Measurements from ENCODE around the gene LSG1. TPM values are rescaled to one million over a fixed set of nuclear protein-coding genes. Genes with fewer than 3 reads are reported as not detected.

LSG1 gene
- total and polyA plus RNA-seq, 2 of the 13 experiments (the other 11 are each of a cell fraction or from before 2014, with no cell fraction given) = 21.4 to 32.1 TPM

DNA sequence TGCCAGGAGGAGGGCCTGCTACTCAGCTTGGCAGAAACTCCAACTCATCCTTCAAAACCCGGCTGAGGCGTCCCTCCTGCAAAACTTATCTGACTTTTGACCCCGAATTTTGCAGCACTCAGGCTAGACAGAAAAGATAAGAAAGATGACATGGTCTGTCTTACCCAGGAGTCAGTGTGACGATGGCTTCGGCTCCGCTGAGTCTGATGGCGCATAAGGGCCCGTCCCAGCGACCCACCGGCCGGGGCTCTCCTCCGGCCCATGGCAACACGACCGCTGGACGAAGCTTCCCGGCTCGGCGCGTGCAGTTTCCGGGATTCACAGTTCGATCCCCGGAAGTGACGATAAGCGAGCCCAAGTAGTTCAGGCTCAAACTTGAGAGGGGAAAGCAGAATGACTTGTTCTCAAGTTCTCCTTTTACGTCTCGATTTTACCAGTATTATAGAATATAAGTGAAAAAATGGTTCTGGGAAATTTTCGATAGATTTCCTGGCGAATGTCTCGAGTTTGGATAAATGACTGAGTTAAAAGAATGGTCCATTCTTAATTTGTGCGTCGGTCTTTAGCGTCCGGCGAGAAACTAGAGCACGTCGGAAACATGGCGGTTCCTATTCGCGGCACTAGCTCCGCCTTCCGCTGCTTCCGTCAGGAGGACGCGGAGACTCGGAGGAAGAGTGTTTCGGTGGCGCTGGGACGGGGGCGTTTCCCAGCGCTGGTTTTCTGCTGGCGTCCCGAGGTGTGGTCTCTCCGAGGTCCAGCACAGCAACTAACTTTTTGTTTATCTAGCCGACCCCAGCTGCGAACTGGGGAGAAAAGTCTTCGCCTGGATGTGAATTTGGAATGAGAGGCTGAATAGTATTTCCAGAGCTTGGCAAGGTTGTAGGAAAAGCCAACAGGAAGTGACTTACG, at the start of gene LSG1 (continued):
- TF ChIP-seq ZNF781 (CRISPR knock-in tag; IDR thresholded peaks at IDR 0.05; ENCODE audit: borderline replicate concordance, not compliant biosample characterization) (no peak), HDAC1 (CRISPR knock-in tag; IDR thresholded peaks at IDR 0.05) (peak; percentile 95), DNMT3B (CRISPR knock-in tag; conservative IDR thresholded peaks at IDR 0.05) (0 out of 2 replicates have a peak, but pooled peaks have one; percentile 37), MTF1 (CRISPR knock-in tag; IDR thresholded peaks at IDR 0.05) (no peak), SKI (IDR thresholded peaks at IDR 0.05; ENCODE audit: partially characterized antibody) (no peak), NR2F6 (IDR thresholded peaks at IDR 0.05) (peak; percentile 46), NR2F6 (CRISPR knock-in tag; IDR thresholded peaks at IDR 0.05) (no peak), PHF8 (CRISPR knock-in tag; IDR thresholded peaks at IDR 0.05) (peak; percentile 80), GABPA (IDR thresholded peaks at IDR 0.05; ENCODE audit: low read depth, low read length) (peak; percentile 73), GABPA (CRISPR knock-in tag; IDR thresholded peaks at IDR 0.05; ENCODE audit: low read depth) (peak; percentile 95), ZEB1 (IDR thresholded peaks at IDR 0.05; ENCODE audit: insufficient replicate concordance, low read depth) (peak; percentile 18), GTF2F1 (IDR thresholded peaks at IDR 0.05; ENCODE audit: low read length) (no peak), ELF3 (CRISPR knock-in tag; IDR thresholded peaks at IDR 0.05) (peak; percentile 94), ADNP (CRISPR knock-in tag; IDR thresholded peaks at IDR 0.05) (no peak), FOSL1 (CRISPR knock-in tag; IDR thresholded peaks at IDR 0.05; ENCODE audit: borderline replicate concordance) (no peak), ZNF367 (CRISPR knock-in tag; IDR thresholded peaks at IDR 0.05; ENCODE audit: borderline replicate concordance) (no peak), ELF4 (CRISPR knock-in tag; IDR thresholded peaks at IDR 0.05; ENCODE audit: borderline replicate concordance) (peak; percentile 97)
- TF ChIP-seq, protein P1, sequence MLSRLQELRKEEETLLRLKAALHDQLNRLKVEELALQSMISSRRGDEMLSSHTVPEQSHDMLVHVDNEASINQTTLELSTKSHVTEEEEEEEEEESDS (CRISPR knock-in tag; IDR thresholded peaks at IDR 0.05; ENCODE audit: borderline replicate concordance) = no peak
- TF ChIP-seq, protein P2, sequence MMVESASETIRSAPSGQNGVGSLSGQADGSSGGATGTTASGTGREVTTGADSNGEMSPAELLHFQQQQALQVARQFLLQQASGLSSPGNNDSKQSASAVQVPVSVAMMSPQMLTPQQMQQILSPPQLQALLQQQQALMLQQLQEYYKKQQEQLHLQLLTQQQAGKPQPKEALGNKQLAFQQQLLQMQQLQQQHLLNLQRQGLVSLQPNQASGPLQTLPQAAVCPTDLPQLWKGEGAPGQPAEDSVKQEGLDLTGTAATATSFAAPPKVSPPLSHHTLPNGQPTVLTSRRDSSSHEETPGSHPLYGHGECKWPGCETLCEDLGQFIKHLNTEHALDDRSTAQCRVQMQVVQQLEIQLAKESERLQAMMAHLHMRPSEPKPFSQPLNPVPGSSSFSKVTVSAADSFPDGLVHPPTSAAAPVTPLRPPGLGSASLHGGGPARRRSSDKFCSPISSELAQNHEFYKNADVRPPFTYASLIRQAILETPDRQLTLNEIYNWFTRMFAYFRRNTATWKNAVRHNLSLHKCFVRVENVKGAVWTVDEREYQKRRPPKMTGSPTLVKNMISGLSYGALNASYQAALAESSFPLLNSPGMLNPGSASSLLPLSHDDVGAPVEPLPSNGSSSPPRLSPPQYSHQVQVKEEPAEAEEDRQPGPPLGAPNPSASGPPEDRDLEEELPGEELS (CRISPR knock-in tag; IDR thresholded peaks at IDR 0.05) = no peak
- TF ChIP-seq, protein P3, sequence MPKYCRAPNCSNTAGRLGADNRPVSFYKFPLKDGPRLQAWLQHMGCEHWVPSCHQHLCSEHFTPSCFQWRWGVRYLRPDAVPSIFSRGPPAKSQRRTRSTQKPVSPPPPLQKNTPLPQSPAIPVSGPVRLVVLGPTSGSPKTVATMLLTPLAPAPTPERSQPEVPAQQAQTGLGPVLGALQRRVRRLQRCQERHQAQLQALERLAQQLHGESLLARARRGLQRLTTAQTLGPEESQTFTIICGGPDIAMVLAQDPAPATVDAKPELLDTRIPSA (CRISPR knock-in tag; IDR thresholded peaks at IDR 0.05; ENCODE audit: borderline replicate concordance) = no peak; the same call in 1 of the 2 replicates
- TF ChIP-seq, protein P4, sequence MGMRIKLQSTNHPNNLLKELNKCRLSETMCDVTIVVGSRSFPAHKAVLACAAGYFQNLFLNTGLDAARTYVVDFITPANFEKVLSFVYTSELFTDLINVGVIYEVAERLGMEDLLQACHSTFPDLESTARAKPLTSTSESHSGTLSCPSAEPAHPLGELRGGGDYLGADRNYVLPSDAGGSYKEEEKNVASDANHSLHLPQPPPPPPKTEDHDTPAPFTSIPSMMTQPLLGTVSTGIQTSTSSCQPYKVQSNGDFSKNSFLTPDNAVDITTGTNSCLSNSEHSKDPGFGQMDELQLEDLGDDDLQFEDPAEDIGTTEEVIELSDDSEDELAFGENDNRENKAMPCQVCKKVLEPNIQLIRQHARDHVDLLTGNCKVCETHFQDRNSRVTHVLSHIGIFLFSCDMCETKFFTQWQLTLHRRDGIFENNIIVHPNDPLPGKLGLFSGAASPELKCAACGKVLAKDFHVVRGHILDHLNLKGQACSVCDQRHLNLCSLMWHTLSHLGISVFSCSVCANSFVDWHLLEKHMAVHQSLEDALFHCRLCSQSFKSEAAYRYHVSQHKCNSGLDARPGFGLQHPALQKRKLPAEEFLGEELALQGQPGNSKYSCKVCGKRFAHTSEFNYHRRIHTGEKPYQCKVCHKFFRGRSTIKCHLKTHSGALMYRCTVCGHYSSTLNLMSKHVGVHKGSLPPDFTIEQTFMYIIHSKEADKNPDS (CRISPR knock-in tag; IDR thresholded peaks at IDR 0.05) = no peak
- TF ChIP-seq, protein P5, sequence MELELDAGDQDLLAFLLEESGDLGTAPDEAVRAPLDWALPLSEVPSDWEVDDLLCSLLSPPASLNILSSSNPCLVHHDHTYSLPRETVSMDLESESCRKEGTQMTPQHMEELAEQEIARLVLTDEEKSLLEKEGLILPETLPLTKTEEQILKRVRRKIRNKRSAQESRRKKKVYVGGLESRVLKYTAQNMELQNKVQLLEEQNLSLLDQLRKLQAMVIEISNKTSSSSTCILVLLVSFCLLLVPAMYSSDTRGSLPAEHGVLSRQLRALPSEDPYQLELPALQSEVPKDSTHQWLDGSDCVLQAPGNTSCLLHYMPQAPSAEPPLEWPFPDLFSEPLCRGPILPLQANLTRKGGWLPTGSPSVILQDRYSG (CRISPR knock-in tag; IDR thresholded peaks at IDR 0.05) = no peak
- TF ChIP-seq, protein P6, sequence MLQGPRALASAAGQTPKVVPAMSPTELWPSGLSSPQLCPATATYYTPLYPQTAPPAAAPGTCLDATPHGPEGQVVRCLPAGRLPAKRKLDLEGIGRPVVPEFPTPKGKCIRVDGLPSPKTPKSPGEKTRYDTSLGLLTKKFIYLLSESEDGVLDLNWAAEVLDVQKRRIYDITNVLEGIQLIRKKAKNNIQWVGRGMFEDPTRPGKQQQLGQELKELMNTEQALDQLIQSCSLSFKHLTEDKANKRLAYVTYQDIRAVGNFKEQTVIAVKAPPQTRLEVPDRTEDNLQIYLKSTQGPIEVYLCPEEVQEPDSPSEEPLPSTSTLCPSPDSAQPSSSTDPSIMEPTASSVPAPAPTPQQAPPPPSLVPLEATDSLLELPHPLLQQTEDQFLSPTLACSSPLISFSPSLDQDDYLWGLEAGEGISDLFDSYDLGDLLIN (CRISPR knock-in tag; IDR thresholded peaks at IDR 0.05; ENCODE audit: borderline replicate concordance) = no peak

Measured in HepG2 (cell line).